Endometrial microvascular endothelial cells (primary cell): ENCODE data around the gene PRICKLE4. TPM values are rescaled to one million over a fixed set of nuclear protein-coding genes. Genes with fewer than 3 reads are reported as not detected.
"Not testable (repeated sequence)": the region's sequence is repeated elsewhere in the genome, so short reads cannot be mapped to it uniquely, and the experiment has no call there.

ENCODE experiments used
- in situ Hi-C: cut with HindIII; loops from 2 replicates; pipeline ENCODE4 v1.10.0; 2017; ENCODE audit warnings: low sequenced_read_pairs, low pct_unique_long_range_greater_than_20kb; ENCODE audit errors: inconsistent ontology term
- total RNA-seq: library from RNA; depleted of rRNA; stranded (reverse); fragments of >200 nt; gene quantifications from one replicate; pipeline ENCODE4 v1.2.3, GENCODE V29; 2015; ENCODE audit errors: inconsistent ontology term

PRICKLE4 gene
- total RNA-seq, 1 donor from 2014 or later: 4.5 TPM

DNA sequence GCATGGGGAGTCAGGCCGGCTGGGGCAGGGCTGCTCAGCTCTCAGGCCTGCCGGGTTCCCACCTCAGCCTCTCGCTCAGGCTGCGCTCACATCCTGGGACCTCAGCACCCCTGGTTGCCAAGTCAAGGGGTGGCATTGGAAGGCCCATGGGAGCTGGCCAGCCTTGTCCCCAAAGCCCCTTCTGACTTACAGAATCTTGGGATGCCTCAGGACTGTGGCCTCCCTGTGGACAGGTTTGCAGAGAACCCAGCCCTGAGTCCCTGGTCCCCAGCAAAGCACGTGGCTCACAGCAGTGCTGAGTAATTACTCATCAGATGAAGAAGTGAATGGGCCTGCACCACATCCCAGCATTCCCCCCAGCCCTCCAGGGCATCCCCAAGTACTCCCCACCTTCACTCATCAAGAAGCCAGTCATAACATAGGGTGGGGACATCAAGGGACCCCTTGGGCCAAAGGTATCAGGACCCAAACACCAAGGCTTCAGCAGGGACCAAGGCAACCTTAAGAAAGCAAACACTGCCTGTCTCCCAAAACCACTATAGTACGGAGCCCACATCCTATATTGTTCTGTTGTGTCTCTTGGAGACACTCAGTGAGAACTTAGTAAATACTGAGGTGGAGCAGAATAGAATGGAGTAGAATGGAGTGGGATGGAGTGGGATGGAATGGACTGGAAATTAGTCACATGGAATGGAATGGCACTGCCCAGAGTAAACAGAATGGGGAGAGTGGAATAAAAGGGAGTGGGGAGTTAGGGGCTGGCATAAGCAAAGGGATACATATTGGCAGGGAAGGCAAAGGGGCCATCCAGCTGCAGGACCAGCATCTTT is 37.0 kb upstream of the PRICKLE4 start:
- in situ Hi-C loops: no loop called here

DNA sequence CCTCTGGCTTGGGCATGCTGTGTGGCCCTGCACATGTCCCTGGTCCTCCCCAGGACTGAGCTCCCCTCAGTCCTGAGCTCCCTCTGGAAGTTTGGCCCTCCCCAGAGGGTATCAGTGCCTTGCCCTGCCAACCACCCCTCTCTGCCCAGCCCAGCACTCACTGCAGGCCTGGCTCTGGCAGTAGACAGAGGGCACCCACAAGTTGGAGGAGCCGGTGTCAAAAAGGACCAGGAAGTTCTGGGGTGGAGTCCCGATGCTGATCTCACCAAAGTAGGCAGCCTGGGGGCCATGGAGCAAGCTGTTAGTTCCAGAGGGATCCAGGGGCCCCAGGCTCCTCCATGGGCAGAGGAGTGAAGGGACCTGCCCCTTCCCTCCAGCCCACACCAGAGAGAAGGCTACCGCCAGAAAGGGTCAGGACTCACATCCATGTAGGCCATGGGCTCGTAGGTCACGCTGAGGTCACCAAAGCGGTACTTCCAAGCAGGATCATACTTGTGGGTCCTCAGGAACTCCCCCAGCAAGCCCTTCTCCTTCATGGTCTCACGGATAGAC is 36.3 kb upstream of the PRICKLE4 start:
- in situ Hi-C loops: no loop called here

DNA sequence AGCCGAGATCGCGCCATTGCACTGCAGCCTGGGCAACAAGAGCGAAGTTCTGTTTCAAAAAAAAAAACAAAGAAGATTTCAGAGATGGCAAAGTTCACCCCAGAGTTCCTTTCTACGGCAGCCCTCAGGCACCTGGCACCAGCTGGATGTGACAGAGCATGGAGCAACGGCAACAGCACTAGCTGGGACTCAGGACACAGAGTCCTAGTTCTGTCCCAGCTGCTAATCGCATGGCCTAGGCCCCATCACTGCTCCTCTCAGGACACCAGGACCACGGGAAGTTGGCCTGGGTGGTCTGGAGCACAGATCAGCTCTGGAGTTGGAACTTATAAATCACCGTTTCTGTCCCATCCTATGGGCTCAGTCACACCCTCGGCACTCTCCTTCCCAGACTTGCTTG is 34.5 kb upstream of the PRICKLE4 start:
- in situ Hi-C loops: no loop called here

DNA sequence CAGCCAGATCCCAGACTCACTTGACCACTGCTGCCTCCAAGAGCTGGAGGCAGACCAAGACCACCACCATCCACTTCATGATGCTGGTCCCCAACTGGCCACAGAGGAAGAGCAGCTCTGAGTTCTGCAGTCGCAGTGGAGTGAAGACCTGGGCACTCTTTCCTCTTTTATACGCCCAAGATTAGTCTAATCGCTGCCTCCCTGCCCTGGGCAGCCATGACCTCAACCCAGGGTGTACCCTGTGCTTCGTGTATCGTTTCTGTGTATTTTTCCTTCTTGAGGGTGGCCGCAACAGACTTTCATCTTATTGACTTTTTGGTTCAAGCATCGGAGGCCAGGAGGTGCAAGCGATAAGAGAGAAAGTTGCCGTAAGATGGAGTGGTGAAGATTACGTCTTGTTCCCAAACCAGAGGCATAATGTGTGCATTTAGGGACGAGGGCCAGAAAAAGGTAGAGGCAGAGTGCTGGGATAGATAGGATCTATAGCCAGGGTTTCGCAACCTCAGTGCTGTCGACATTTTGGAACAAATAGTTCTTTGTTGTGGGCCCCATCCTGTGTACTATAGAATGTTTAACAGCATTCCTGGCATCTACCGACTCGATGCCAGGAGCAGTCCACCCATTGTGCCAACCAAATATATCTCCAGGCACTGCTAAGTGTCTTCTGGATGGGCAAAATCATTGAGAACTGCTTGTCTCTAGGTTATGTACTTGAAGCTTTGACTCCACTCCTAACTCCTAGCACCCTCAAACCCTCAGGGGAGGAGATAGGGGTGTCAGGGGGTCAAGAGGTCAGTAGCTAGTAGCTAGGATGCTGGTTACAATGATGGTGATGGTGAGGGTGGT is 33.1 kb upstream of the PRICKLE4 start, which contains the start of gene PGC:
PGC (minus strand) TSS at position 142 of the 846 bp plus-strand sequence; CDS start at position 79, 63 bp downstream.
- in situ Hi-C loops: no loop called here

DNA sequence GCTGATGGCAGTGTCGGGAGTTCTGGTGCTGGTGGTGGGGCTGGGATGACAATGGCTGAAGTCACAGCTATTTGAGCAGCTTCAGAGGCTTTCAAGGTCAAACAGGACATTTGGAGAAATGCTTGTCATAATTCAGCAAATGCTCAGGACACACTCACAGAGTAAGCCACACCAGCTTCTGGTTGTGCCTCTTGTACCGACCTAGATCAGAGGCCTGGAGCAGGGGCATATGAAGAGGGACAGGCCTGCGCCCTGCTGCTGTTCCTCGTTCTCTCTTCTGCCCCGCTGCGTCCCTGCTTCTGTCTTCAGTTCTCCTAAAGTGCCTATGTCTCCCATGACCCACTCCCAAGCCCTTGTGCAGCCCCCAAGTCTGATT is 32.5 kb upstream of the PRICKLE4 start:
- in situ Hi-C loops: no loop called here

DNA sequence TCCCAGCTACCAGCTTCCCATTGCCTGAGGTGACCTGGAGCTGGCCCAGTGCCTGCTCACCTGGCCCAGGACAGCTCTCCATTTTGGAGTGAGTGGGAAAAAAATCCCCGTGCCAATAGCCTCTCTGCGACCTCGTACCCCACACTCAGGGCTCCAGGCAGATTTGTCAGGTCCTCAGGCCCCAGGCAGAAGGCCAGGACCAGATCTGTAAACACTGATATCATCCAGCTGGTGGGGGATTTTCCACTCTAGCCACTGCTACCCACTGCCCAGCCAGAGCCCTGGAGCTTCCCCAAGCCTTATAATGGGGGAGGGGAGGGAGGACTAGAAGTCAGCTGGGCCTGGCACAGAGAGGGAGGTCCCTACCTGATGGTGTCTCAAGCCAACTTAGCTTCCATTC is 32.0 kb upstream of the PRICKLE4 start:
- in situ Hi-C loops: no loop called here

DNA sequence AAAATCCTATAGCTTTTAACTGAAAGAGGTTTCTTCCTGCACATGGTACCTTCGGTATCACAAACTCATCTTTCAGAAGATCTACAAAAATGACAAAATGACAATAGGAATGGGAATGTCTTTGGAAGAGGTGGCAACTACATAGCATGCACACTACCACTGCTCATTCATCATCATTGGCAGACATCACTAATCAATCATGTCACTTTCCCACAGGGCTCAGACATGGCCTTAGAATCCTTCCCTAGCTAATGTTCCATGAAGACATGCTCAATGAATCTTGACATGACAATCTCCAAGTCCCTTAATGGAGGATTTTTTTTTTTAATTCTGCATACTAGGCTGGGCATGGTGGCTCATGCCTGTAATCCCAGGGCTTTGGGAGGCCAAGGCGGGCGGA is 30.2 kb upstream of the PRICKLE4 start:
- in situ Hi-C loops: no loop called here

DNA sequence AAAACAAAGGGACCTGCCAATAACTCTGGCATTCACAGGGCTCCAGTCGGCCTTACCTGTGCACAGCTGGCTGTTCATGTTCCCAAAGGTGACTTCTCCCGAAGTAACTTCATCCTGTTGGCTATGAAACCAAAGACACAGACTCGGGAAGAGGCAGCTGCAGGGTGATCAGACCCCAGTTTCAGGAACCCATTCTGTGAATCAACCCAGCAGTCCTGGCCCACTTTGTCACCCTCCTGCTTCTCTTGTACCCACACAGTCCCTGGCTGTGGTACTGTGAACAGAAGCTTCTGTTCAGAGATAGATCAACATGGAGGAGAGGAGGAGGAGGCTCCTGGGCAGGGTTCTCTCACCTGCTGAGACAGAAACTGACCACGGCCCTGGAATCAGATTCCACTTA is 24.7 kb upstream of the PRICKLE4 start:
- in situ Hi-C loops: no loop called here

DNA sequence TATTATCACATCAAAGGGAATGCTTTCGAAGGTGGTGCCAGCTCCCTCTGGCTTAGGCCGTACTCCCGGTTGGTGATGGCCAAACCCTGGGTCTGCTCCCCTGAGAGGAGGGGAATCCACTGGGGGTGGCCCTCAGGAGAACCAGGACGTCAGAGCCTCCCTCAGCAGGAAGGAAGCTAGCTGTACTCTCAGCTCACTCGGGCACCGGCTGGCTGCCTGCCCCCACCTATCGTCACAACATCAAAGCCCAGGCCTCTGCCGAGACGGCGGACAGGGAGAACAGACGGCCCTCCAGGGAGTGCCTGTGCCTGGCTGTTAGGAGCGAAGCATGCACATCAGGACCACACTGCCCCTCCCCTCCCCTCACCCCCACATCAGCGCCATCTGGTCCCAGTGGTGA is 24.2 kb upstream of the PRICKLE4 start:
- in situ Hi-C loops: no loop called here

DNA sequence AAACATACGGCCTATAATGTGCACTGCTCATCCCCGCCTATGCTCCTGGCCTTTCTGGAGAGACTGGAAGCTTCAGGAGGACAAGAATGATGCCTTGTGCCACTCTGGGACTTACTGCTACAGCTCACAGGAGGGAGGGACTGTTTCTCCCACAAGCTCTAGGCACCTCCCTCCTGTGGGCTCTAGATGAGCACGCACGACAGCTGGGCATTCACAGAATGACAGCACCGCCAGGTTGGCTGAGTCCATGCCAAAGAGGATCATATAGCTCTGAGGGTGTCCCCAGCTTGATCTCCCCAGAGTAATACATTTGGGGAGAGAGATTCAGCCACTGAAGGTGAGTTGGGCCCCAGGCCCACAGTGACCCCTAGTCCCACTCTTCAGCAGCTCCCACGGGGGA is 23.3 kb upstream of the PRICKLE4 start:
- in situ Hi-C loops: no loop called here

DNA sequence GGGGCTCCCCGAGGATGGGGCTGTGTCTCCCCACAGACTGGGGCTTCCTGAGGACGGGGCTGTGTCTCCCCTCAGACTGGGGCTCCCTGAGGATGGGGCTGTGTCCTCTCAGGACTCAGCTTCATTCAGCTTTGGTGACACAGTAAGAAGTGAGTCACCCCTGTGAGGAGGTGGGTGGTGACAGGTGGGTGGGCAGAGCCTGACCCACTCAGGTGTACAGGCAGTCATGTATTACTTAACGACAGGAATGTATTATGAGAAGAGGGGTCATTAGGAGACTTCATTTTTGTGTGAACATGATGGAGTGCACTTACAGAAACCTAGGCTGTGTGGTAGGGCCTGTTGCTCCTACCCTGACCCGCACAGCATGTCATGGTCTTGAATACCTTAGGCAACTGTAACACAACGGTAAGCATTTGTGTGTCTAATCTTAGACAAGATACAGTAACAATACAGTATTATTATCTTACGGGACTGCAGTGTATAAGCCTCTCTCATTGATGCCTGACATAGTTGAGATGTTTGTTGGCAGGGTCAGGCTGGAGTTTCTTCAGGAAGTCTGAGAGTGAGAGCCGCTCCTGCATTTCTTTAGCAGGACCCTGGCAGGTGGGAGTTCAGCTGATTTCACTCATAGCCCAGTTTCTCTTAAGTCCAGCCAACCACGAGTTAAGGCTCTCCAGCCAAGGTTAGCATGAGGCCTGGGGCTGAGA is 22.5 kb upstream of the PRICKLE4 start:
- in situ Hi-C loops: no loop called here

DNA sequence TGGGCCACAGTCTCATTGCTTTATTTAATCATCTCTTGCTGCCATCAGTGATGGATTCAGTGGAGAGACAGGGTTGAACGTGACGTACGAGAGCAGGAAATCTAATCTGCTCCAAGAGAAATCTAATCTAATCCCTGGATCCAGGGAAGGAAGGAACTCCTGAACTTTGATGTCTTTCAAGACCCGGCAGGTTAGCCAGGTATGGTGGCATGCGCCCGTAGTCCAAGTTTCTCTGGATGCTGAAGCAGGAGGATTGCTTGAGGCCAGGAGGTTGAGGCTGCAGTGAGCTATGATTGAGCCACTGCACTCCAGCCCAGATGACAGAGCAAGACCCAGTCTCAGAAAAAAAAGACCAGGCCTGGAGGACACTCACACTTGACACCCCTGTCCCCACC is 21.9 kb upstream of the PRICKLE4 start:
- in situ Hi-C loops: no loop called here

DNA sequence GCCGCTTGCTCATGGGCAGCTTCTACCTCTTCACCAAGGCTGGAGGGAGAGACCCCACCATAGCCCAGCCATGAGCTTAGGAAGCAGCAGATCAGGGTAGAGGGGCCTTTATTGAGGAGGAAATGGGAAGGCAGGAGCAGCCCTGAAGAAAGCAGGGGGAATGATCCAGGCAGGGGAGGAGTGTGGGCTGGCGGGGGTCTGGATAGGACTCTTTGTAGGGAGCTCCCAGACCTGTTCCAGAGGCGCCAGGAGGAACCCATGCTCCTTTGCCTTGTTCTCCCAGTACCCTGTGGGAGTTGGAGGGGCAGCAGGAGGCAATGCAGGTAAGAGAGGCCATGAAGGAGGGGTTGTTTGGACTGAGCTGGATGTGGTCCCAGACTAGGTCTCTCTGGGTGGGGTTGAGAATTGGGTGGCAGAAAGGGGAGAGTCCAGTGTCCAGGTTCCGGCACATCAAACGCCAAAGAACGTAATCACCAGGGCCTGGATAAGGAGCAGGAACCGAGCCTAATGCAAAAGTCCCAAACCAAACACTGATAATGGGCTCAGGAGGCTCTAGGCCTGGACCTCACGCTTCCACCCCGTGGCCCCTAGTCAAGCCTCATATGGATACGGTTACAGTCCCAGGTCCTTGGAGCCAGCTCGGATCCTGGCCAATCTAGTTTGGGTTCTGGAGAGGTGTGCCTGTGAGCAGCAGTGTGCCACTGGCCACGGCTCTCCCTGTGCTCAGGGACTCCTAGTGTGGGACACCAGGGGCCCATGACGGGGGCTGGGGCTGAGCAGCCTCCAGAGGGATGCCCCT is 21.3 kb upstream of the PRICKLE4 start:
- in situ Hi-C loops: no loop called here

DNA sequence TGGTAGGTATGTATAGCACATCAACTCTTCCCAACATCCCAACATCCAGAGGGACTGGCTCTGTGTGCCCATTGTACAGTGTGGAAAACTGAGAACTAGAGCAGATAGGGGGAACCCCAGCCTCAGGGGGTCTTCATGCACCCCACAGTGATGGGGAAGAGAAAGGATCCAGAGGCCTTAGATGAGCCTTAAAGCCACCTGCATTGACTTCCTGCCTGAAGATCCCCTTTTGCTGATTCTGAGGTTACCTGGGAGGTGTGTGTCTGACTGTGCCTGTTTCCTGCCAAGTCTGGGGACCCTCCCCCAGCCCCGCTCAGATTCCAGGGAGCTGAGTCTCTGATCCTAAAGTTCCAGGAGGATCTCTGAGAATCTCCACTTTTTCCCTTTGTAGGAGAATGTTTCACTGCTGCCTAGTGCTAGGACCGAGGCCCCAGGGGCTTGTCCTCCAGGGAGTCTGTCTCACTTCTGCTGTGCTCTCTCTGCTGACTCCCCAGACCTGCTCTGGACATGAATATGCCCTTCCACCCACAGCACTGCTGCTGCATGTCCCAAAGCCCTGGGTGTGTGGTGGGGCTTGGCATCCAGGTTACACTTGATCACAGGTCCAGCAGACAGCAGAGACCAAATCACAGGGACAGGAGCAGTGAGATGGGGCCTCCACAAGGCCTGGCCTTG is 20.5 kb upstream of the PRICKLE4 start:
- in situ Hi-C loops: no loop called here

DNA sequence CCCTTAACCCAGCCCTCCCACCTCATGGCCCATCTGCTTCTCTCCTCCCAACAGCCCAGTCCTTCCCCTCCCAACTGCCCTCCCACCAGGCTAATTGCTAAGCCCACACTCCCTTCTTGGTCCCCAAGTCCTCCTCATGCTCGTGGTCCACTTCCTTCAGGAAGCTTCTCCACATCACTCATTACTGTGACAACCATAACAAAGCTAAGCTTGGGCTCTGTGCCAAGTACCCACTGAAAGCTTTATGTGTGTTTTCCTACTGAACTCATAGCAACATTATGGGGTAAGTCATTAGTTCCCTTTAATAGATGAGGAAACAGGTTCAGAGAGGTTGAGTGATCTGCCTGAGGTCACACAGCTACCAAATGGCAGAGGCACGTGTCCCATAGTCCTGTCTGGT is 17.1 kb upstream of the PRICKLE4 start:
- in situ Hi-C loops: no loop called here

DNA sequence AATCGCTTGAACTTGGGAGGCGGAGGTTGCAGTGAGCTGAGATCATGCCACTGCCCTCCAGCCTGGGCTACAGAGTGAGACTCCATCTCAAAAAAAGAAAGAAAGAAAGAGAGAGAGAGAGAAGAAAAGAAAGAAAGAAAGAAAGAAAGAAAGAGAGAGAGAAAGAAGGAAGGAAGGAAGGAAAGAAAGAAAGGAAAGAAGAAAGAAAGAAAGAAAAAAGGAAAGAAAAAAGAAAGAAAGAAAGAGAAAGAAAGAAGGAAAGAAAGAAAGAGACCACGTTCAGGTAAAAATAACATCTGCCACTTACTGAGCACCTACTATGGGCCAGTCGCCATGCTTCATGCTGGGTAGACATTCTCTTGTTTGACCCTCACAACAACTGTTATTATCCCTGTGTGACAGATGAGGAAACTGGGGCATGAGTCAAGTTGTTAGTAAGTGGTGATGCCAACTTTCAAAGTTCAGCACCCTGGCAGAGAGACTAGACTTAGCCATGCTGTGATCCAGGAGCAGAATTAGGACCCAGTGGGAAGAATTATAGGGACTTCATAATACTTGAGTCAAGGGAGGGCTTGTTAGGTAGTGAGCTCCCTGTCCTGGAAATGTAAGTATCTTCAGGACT is 14.4 kb upstream of the PRICKLE4 start:
- in situ Hi-C loops: not testable (repeated sequence)

DNA sequence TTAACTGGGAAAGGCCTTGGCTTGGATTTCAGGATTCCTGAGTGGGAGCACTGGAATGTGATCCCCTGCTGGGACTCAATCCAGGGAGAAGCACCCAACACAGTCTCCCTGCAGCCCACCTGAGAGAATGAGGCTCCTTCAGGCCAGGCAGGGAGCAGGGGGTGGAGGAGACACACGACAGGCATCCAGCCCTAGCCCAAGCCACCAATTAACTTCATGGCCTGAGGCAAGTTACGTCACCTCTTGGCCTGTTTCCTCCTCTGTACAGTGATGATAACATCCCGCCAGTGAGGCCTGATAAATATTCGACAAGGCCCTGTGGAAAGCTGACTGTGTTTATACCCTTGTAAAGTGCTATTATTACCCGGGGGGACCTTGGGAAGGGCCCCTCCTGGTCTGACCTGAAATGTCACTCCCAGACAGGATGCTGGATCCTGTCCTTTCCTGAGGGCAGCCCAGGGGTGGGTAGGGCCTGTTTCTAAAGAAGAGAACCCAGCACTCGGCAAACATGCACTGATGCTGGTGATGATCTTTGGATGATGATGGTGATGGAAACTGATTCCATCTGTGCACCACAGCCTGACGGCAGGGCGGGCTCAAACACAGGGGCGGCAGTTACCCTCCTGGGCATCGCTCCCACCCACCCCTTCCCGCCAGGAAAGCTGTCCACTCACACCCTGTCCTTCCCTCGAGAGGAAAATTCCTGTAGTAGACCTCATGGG is 13.3 kb upstream of the PRICKLE4 start:
- in situ Hi-C loops: no loop called here
